HUDEP-2 (cell line): ENCODE measurements around the gene GNAI1.

ENCODE experiments used
- DNase-seq, 76 experiments: peaks; one replicate each; lab custom pipeline; 2025; ENCODE audit not compliant: unreplicated experiment in 76 of 76; lab: John Stamatoyannopoulos, UW

Gene GNAI1

DNA sequence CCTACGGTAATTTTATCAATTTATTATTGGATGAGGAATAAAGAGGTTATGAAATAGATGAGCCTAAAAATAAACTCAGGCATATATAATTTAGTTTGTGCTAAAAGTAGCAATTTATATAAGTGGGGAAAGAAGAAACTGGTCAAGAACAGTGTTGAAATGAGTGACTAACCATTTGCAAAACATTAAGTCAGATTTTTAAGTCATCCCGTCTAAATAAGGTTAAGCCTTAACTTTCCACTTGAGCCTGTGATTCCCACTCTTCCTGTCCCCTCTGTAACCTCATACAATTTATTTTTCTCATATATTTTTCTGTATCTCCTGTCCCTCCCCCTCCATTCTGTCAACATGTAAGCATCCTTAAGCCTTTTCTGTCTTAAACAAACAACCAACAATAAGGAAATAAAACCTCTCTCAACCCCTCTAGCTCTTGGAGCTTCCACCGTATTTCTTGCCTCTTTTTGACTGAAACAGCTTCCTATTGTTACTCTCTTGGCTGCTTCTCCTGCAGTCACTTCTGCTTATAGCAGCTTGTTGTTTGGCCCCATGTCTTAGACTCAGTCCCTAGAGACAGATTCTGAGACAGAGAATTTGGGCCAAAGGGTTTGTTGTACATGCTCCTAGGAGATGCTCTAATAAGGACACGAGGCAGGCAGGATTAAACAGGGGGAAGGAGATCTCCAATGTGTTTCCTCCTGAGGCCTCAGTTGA lies 109.7 kb downstream of the GNAI1 start:
- no peak for DNase-seq

DNA sequence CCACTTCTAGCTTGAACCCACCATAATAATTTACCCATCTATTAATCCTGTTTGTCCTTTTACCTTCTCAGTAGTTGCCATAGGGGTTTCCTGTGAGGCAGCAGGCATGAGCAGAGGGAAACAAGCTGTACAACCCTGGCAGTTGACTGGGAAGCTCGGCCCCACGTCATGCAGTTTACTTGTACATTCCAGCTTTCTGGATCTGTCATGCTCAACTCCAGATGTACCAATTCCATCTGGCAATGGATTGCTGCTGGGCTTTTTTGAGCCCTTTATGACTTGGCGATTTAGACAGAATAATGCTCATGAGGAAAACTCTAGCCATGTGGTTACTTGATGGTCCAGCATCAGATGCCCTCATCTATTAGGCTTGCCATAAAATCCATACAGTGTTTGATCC lies 112.5 kb downstream of the GNAI1 start:
- DNase-seq, result no peak

GRCh38 chr7:80247891-80248290 lies 113.3 kb downstream of the GNAI1 start:
- DNase-seq, result no peak

GRCh38 chr7:80249184-80249583 lies 114.6 kb downstream of the GNAI1 start:
- DNase-seq, result no peak

GRCh38 chr7:80249619-80250295 lies 115.1 kb downstream of the GNAI1 start:
- no peak for DNase-seq

DNA sequence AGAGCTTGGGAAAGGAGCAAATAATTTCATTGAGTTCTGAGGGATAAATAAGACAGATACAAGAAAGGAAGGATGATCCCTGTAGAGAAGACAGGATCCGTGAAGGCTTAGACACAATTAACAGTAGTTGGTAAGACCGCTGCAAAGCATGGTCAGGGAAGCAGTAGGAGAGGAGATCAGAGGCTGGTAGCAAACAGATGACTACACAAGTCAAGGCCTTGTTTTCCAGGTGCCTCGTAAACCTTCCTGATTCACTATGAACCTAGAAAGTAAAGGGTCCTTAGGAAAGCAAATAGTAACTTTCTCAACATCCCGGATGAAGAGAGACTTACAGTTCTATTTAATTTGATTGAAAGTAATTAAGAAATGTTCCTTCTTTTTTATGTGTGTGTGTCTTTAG lies 118.6 kb downstream of the GNAI1 start:
- no peak for DNase-seq

- no peak for DNase-seq
These were observed 119.0 kb downstream of the GNAI1 start for GRCh38 chr7:80253653-80254052.

GRCh38 chr7:80255656-80256055 lies 121.0 kb downstream of the GNAI1 start:
- no peak for DNase-seq

- no peak for DNase-seq
These were observed 123.1 kb downstream of the GNAI1 start for GRCh38 chr7:80257756-80258155.

- no peak for DNase-seq
These were observed 126.0 kb downstream of the GNAI1 start for GRCh38 chr7:80260606-80261005.

GRCh38 chr7:80263333-80263732 lies 128.7 kb downstream of the GNAI1 start:
- no peak for DNase-seq

DNA sequence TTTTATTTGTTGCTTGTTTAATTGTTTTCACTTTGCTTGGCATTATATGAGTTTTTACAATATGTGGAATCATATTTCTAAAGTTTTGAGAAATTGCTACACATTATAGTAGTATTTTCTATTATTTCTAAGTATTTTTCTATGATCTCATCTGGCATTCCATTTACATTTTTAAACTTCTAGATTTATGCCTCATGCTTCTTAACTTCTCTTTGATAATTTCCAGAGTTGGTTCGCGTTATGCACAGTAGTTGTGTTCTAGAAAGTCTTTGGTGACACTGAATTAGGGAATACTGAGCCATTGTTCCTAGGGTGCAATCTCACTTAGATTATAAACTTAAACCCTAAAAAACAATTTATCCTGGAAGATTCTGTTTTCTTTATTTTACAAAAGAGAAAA lies 129.2 kb downstream of the GNAI1 start:
- no peak for DNase-seq

DNA sequence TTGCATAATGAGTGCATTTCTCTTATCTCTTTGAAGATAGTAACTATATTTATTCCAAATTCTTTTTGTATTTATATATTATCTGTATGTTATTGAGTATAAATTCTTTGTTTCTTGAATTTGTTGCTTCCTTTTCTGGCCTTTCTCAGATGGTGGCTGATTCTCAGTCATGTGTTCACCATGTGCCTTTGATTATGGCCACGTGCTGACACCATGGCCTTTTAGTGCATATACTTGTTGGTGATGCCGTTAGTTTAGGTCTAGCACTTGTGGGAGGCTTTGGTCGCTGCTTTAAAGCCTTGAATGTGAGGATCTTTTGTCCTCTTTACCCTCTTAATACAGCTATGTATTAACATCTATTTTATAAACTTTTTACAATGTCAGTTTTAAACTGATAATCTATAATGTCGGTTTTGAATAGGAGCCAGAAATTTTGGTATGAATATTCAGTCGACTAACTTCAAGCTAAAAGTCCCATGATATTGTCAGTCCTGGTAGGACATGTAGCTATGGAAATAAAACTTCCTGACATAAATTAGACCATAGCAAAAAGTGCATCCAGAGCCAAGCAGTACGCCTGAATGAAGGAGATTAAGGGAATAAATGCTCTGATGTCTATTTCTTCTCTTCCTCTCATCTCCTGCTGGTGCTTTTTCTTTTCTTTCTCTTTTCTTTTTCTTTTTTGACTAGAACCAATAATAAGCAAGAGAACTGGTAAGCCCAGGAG lies 130.3 kb downstream of the GNAI1 start:
- no peak for DNase-seq

DNA sequence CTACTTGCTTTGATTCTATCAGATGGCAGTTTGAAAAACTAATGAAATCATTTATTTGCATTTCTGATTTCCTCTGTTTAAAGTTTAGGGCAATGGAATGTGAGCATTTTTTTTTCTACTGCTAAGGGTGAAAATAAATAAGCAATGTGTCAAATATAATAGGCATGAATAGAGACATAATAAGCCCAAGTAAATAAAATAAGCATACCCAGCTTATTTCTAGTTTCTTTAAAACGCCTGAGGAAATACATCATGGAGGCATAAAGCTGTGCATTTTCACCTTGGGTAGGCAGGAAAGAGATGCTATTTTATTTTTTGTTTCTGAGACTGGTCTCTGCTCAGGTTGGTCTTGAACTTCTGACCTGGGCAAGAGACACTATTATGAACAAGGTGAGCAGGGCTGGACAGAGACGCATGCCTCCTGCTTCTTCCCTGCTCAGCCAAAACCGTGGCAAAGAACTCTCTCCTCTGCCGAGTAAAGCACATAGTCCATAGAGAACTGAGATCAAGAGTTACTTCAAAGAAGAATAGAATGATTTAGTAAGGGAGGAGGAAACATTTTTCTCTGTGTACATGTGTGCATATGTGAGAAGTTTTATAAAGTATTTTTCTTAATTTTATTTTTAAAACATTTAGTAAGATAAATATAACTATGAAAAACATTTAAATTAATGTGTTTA lies 138.1 kb downstream of the GNAI1 start:
- no peak for DNase-seq

DNA sequence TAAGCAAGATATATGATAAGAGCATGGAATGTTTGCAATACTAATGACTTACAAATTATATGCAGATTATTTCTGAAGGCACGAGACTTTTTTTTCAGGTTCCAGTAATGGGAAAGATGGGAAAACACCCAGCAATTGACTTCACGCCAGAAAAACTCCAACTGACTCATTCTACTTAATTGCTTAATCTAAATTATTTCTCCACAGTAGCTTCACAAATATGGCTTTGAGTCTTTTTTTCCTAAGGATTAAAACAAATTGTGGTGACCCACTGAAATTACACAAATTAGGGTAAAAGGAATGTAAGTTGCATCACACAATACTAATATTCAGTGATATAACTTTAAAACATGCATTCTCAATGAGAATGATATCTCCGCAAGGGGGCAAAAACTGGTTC lies 138.7 kb downstream of the GNAI1 start:
- no peak for DNase-seq

DNA sequence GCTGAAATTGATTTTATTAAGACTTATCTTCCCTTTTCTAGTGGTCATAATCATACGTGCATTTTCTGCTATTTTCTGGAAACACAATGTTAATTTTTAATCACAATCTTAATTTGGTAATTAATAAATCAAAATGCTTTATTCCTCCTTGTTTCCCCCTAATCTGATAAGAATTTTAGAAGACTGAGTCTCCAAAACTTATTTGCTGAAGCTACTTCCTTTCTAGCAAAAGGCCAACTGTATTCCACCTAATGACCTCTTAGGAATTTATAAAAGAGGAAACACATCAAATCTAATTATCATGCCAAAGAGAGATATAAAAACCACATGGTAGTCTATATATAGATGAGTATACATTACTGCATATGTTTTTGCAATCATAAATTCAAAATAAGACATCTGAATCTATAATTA lies 140.6 kb downstream of the GNAI1 start:
- DNase-seq, result no peak
